ENCODE results near the gene SAMD4A.
"Not testable (repeated sequence)": the region's sequence is repeated elsewhere in the genome, so short reads cannot be mapped to it uniquely, and the experiment has no call there.

SAMD4A gene

GRCh38 chr14:54797986-54798385 lies 231.1 kb downstream of the SAMD4A start:
- Histone ChIP-seq H3K27me3 (ENCODE audit: insufficient read depth, poor library complexity, severe bottlenecking) (peaks cover 4% of the 10 kb centered on the region), H3K4me3 (replicated peaks; ENCODE audit: insufficient read depth, low read length) (no peak overlapping the region), H3K27ac (replicated peaks) (no peak overlapping the region)
- no peak for TF ChIP-seq GABPA (IDR thresholded peaks at IDR 0.05; ENCODE audit: low read depth)
- TF ChIP-seq, protein P1, sequence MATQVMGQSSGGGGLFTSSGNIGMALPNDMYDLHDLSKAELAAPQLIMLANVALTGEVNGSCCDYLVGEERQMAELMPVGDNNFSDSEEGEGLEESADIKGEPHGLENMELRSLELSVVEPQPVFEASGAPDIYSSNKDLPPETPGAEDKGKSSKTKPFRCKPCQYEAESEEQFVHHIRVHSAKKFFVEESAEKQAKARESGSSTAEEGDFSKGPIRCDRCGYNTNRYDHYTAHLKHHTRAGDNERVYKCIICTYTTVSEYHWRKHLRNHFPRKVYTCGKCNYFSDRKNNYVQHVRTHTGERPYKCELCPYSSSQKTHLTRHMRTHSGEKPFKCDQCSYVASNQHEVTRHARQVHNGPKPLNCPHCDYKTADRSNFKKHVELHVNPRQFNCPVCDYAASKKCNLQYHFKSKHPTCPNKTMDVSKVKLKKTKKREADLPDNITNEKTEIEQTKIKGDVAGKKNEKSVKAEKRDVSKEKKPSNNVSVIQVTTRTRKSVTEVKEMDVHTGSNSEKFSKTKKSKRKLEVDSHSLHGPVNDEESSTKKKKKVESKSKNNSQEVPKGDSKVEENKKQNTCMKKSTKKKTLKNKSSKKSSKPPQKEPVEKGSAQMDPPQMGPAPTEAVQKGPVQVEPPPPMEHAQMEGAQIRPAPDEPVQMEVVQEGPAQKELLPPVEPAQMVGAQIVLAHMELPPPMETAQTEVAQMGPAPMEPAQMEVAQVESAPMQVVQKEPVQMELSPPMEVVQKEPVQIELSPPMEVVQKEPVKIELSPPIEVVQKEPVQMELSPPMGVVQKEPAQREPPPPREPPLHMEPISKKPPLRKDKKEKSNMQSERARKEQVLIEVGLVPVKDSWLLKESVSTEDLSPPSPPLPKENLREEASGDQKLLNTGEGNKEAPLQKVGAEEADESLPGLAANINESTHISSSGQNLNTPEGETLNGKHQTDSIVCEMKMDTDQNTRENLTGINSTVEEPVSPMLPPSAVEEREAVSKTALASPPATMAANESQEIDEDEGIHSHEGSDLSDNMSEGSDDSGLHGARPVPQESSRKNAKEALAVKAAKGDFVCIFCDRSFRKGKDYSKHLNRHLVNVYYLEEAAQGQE (IDR thresholded peaks at IDR 0.05; ENCODE audit: insufficient replicate concordance, low read depth), result no peak
- TF ChIP-seq POLR2AphosphoS5 (IDR thresholded peaks at IDR 0.05; ENCODE audit: low read depth), result no peak
- TF ChIP-seq, protein P2, sequence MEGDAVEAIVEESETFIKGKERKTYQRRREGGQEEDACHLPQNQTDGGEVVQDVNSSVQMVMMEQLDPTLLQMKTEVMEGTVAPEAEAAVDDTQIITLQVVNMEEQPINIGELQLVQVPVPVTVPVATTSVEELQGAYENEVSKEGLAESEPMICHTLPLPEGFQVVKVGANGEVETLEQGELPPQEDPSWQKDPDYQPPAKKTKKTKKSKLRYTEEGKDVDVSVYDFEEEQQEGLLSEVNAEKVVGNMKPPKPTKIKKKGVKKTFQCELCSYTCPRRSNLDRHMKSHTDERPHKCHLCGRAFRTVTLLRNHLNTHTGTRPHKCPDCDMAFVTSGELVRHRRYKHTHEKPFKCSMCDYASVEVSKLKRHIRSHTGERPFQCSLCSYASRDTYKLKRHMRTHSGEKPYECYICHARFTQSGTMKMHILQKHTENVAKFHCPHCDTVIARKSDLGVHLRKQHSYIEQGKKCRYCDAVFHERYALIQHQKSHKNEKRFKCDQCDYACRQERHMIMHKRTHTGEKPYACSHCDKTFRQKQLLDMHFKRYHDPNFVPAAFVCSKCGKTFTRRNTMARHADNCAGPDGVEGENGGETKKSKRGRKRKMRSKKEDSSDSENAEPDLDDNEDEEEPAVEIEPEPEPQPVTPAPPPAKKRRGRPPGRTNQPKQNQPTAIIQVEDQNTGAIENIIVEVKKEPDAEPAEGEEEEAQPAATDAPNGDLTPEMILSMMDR (IDR thresholded peaks at IDR 0.05; ENCODE audit: insufficient read depth, low read length), result no peak
- no peak for DNase-seq (ENCODE audit: low read depth in 1 of 2, low spot score in 1 of 2)

DNA sequence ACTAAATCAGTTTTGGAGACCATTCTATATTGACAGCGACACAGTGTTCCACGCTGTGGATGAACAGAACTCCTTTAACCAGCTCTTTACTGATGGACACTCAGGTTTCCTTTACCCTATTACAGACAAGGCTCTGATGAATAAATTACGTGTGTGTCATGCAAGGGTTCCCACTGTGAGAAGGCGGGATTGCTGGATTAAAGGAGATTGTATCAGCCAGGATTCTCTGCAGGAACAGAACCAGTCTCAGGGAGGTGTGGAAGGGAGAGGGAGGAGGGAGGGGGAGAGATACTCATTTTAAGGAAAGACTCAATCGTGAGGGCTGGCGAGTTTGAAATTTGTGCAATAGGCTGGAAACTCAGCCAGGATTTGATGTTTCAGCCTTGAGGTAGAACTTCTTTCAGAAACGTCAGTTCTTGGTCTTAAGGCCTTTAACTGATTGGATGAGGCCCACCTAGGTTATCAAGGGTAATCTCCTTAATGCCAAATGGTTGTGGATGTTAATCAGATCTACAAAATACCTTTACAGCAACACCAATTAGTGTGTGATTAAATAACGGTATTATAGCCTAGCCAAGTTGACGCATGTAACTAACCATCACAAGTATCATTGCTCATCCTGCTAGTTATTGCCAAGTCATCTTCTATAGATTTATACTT lies 231.7 kb downstream of the SAMD4A start:
- Histone ChIP-seq H3K27me3 (ENCODE audit: insufficient read depth, poor library complexity, severe bottlenecking) (peaks cover 5% of the 10 kb centered on the region), H3K4me3 (replicated peaks; ENCODE audit: insufficient read depth, low read length) (no peak overlapping the region), H3K27ac (replicated peaks) (no peak overlapping the region)
- TF ChIP-seq GABPA (IDR thresholded peaks at IDR 0.05; ENCODE audit: low read depth) (no peak), SPI1 (IDR thresholded peaks at IDR 0.05; ENCODE audit: borderline replicate concordance, low read depth) (no peak), POLR2AphosphoS5 (IDR thresholded peaks at IDR 0.05; ENCODE audit: low read depth) (no peak)
- TF ChIP-seq, protein P2 (IDR thresholded peaks at IDR 0.05; ENCODE audit: insufficient read depth, low read length), result no peak
- TF ChIP-seq, protein P1 (IDR thresholded peaks at IDR 0.05; ENCODE audit: insufficient replicate concordance, low read depth), result no peak
- no peak for DNase-seq (ENCODE audit: low read depth in 1 of 2, low spot score in 1 of 2)

- not testable (repeated sequence) for DNase-seq (ENCODE audit: low read depth in 1 of 2, low spot score in 1 of 2); H3K4me3 ChIP-seq (replicated peaks; ENCODE audit: insufficient read depth, low read length); H3K27ac ChIP-seq (replicated peaks)
- peaks cover 12% of the 10 kb centered on the region for H3K27me3 ChIP-seq (ENCODE audit: insufficient read depth, poor library complexity, severe bottlenecking)
Measured at GRCh38 chr14:54801482-54801881, 234.6 kb downstream of the SAMD4A start.

DNA sequence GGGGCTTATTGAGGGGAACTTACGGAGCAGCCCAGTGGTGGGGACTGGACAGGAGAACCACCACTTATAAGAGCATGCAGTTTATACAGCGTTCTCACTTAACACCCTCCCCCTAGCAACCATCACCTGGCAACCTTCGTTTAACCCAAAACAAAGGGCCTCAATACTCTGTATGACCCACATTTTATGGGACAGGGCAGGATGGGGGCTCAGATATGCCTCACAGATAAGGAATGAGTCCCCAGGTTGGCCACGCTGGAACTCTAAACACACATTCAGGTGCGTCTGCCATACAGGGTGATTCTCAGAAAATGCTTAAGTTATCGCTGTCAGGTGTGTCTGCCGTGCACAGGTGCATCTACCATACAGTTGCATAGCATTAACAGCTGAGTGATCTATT lies 236.5 kb downstream of the SAMD4A start:
- no peak for DNase-seq (ENCODE audit: low read depth in 1 of 2, low spot score in 1 of 2)
- no peak overlapping the region for H3K4me3 ChIP-seq (replicated peaks; ENCODE audit: insufficient read depth, low read length)
- H3K27me3 ChIP-seq (ENCODE audit: insufficient read depth, poor library complexity, severe bottlenecking), result peaks cover 12% of the 10 kb centered on the region
- no peak overlapping the region for H3K27ac ChIP-seq (replicated peaks)
- TF ChIP-seq GABPA (IDR thresholded peaks at IDR 0.05; ENCODE audit: low read depth), result no peak
- no peak for TF ChIP-seq SPI1 (IDR thresholded peaks at IDR 0.05; ENCODE audit: borderline replicate concordance, low read depth)
- TF ChIP-seq, protein P1 (IDR thresholded peaks at IDR 0.05; ENCODE audit: insufficient replicate concordance, low read depth), result no peak
- no peak for TF ChIP-seq POLR2AphosphoS5 (IDR thresholded peaks at IDR 0.05; ENCODE audit: low read depth)
- TF ChIP-seq, protein P2 (IDR thresholded peaks at IDR 0.05; ENCODE audit: insufficient read depth, low read length), result no peak

Data from HL-60 (cell line).